Adrenal gland (tissue), 12 donors: ENCODE results near the gene KCNC1. TPM values are rescaled to one million over a fixed set of nuclear protein-coding genes. Genes with fewer than 3 reads are reported as not detected.
A peak's percentile ranks its signal among the peaks of the same experiment; 100 is the strongest.

ENCODE experiments used
- DNase-seq, 7 donors: peaks; one replicate each; pipeline ENCODE4 v3.0.0-alpha.2; 2019 to 2020
- H3K27ac ChIP-seq, 5 donors: fragments of 200-600 bp; sonication (generic) in 4 of 5; 1 replicate in 3 of 5; 2 replicates in 2 of 5; pipeline versions ENCODE4 v1.5.1 to v1.8.0; 2016 to 2020; ENCODE audit warnings: mild to moderate bottlenecking in 1 of 5
- H3K27me3 ChIP-seq: fragments of 200-600 bp; 2 replicates; pipeline ENCODE4 v1.8.0; 2021
- H3K36me3 ChIP-seq, 2 donors: fragments of 200-600 bp; replicated peaks in 1 of 2; 1 replicate in 1 of 2; 2 replicates in 1 of 2; pipeline versions ENCODE4 v1.5.1 to v1.8.0; 2018 to 2022
- H3K4me1 ChIP-seq, 2 donors: fragments of 200-600 bp; replicated peaks in 1 of 2; 1 replicate in 1 of 2; 2 replicates in 1 of 2; pipeline versions ENCODE4 v1.5.1 to v1.8.0; 2018 to 2021
- H3K4me3 ChIP-seq, 4 donors: fragments of 200-600 bp; sonication (generic) in 3 of 4; one replicate each; pipeline ENCODE4 v1.5.1; 2016 to 2018
- H3K9me3 ChIP-seq, 3 donors: fragments of 200-600 bp; sonication (generic) in 1 of 3; replicated peaks in 1 of 3; 1 replicate in 2 of 3; 2 replicates in 1 of 3; pipeline versions ENCODE4 v1.5.1 to v1.8.0; 2016 to 2021
- CTCF ChIP-seq, 6 experiments: fragments of 450-650 bp in 4 of 6; fragments of 200-600 bp in 2 of 6; sonication (generic) in 1 of 6; IDR thresholded peaks; 1 replicate in 5 of 6; 2 replicates in 1 of 6; pipeline versions ENCODE4 v1.5.1 to v1.8.0; 2016 to 2021; ENCODE audit warnings: antibody characterized with exemption in 6 of 6, mild to moderate bottlenecking in 2 of 6, moderate library complexity in 1 of 6
- POLR2A ChIP-seq, 2 donors: fragments of 450-650 bp; IDR thresholded peaks; one replicate each; pipeline ENCODE4 v1.6.1; 2017; ENCODE audit warnings: antibody characterized with exemption in 2 of 2, mild to moderate bottlenecking in 2 of 2, moderate library complexity in 1 of 2
- WGBS, 4 donors: extraction: QIAGEN DNeasy Blood & Tissue Kit in 2 of 4; methylation state at CpG; one replicate each; pipeline versions ENCODE4 v1.1.5 to v1.1.7; 2013 to 2017; 5-methylcytosine and 5-hydroxymethylcytosine counted together
- intact Hi-C, 2 donors: fragments of 100-400 bp; cut with DNase I; formaldehyde crosslinking; loops; one replicate each; pipeline versions ENCODE4 v1.14.1 to v1.15.0; 2022 to 2023
- polyA plus RNA-seq, 3 donors: library from polyadenylated mRNA; stranded (reverse); fragments of 200-250 nt in 2 of 3; fragments of 350-450 nt in 1 of 3; fragmentation: Illumina TruSeq in 1 of 3; extraction: RNeasy Lipid Tissue Mini Kit (QIAGEN cat#74804) in 1 of 3; gene quantifications; one replicate each; pipeline ENCODE4 v1.2.3, GENCODE V29; 2013 to 2014
- total RNA-seq, 9 donors: library from RNA; depleted of rRNA in 4 of 9; stranded (reverse); fragments of >200 nt in 4 of 9; fragments of 120-200 nt in 1 of 9; fragmentation: NEBNext Ultra II Directional in 1 of 9; extraction: Animal tissue kit (Norgen Biotek cat#: 25700) in 1 of 9; gene quantifications; one replicate each; pipeline versions ENCODE4 v1.1.0 to v1.2.4, GENCODE V29; 2013 to 2023
- donor health status: healthy with polysubstance abuse.
- donor health status: Bipolar disorder and iron deficiency.
- donor health status: DM: yes; HTN: yes; CAD: no.
- donor health status: DM: no; HTN: no; CAD: no.
- donor health status: DM: no; HTN: no; CAD: no.
- donor health status: DM: yes; HTN: yes; CAD: no.

The KCNC1 gene
- total and polyA plus RNA-seq, 12 donors = 0.06 to 1.3 (median 0.55) TPM; not detected in 3

- H3K9me3 ChIP-seq = no peaks in the 10 kb centered on the region
- no peaks in the 10 kb centered on the region for H3K36me3 ChIP-seq
- H3K27ac ChIP-seq = peak overlapping the region in 1 of 5 donors; percentile 17
- no peak for TF ChIP-seq CTCF (IDR thresholded peaks at IDR 0.05)
- TF ChIP-seq POLR2A (IDR thresholded peaks at IDR 0.05) = no peak
- WGBS, 4 donors = 58 to 66% (median 64%) methylated on average over 8 to 9 of the region's 9 CpGs
- peaks cover 0 to 17% of the 10 kb centered on the region in 2 donors for H3K4me1 ChIP-seq
- intact Hi-C loops = no loop called here
- H3K27me3 ChIP-seq = no peaks in the 10 kb centered on the region
- peak; percentile 36 to 77 (median 60) for DNase-seq
- H3K4me3 ChIP-seq = no peak overlapping the region
Measured at GRCh38 chr11:17828311-17828751, 93.8 kb downstream of the KCNC1 start.

GRCh38 chr11:17831228-17831627 is 96.6 kb downstream of the KCNC1 start:
- Histone ChIP-seq H3K27me3 (no peaks in the 10 kb centered on the region), H3K4me3 (no peak overlapping the region), H3K9me3 (no peaks in the 10 kb centered on the region), H3K36me3 (no peaks in the 10 kb centered on the region), H3K4me1 (peaks cover 0 to 17% of the 10 kb centered on the region in 2 donors), H3K27ac (no peak overlapping the region)
- no peak for DNase-seq
- no peak for TF ChIP-seq CTCF (IDR thresholded peaks at IDR 0.05)
- no peak for TF ChIP-seq POLR2A (IDR thresholded peaks at IDR 0.05)
- intact Hi-C loops = no loop called here
- WGBS, 4 donors = 92 to 100% (median 99%) methylated on average over 1 of the region's 1 CpG

DNA sequence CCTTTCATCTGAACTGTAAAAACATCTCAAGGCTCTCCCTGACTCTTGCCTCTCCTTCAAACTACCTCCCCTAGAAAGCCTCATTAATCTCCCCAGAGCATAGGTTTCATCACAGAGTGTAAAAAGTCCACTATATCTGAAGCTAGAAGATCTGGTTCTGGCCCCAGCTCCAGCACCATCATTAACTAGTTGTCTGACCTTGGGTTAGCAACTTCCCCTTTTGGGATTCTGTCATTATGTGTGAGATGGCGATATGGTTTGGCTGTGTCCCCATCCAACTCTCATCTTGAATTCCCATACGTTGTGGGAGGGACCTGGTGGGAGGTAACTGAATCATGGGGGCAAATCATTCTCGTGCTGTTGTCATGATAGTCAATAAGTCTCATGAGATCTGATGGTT is 97.3 kb downstream of the KCNC1 start:
- no peak for DNase-seq
- H3K4me3 ChIP-seq = no peak overlapping the region
- WGBS, 4 donors = 88 to 100% (median 97%) methylated on average over 3 of the region's 3 CpGs
- H3K36me3 ChIP-seq = no peaks in the 10 kb centered on the region
- peaks cover 0 to 17% of the 10 kb centered on the region in 2 donors for H3K4me1 ChIP-seq
- no peak overlapping the region for H3K27ac ChIP-seq
- TF ChIP-seq POLR2A (IDR thresholded peaks at IDR 0.05) (no peak), CTCF (IDR thresholded peaks at IDR 0.05) (no peak)
- H3K27me3 ChIP-seq = no peaks in the 10 kb centered on the region
- intact Hi-C loops = no loop called here
- no peaks in the 10 kb centered on the region for H3K9me3 ChIP-seq

Other genes with a start within 250 kb of the KCNC1 start
- gene USH1C, start 190.4 kb upstream of the KCNC1 start, total RNA-seq = 10 to 100 TPM in 1 of 9 donors, 1 to 10 TPM in 2, under 1 TPM in 4, not detected in 2; 0.14 to 16.9 (median 0.88) TPM
- gene USH1C, start 190.4 kb upstream of the KCNC1 start, polyA plus RNA-seq = 1 to 10 TPM in 1 of 3 donors, under 1 TPM in 2; 0.48 to 2.7 (median 0.68) TPM
- not detected for gene OTOG, start 187.5 kb upstream of the KCNC1 start, total RNA-seq
- gene OTOG, start 187.5 kb upstream of the KCNC1 start, polyA plus RNA-seq = not detected
- gene MYOD1, start 15.2 kb upstream of the KCNC1 start, total RNA-seq = not detected
- not detected for gene MYOD1, start 15.2 kb upstream of the KCNC1 start, polyA plus RNA-seq